NCI-H2029 treated with DMSO at 0.1 percent for 48 hours (cell line): ENCODE data around the gene PI4KB.
A peak's percentile ranks its signal among the peaks of the same experiment; 100 is the strongest.

Experiments used
- DNase-seq: peaks from one replicate; lab custom pipeline; 2025; lab: John Stamatoyannopoulos, UW

The PI4KB gene

GRCh38 chr1:151346082-151346768 lies 19.0 kb upstream of the PI4KB start:
- no peak for DNase-seq

GRCh38 chr1:151344291-151344690 lies 17.1 kb upstream of the PI4KB start:
- DNase-seq, result no peak

GRCh38 chr1:151343587-151343986 lies 16.4 kb upstream of the PI4KB start:
- DNase-seq, result no peak

- DNase-seq, result no peak
Observed at GRCh38 chr1:151342569-151342968, 15.4 kb upstream of the PI4KB start.

GRCh38 chr1:151342021-151342420 lies 14.8 kb upstream of the PI4KB start:
- no peak for DNase-seq

- DNase-seq, result peak; percentile 78
Observed at GRCh38 chr1:151340870-151341754, 13.9 kb upstream of the PI4KB start.

- no peak for DNase-seq
Observed at GRCh38 chr1:151336556-151336955, 9.3 kb upstream of the PI4KB start.

- no peak for DNase-seq
Observed at GRCh38 chr1:151334822-151335221, 7.6 kb upstream of the PI4KB start.

- peak; percentile 81 for DNase-seq
Observed at GRCh38 chr1:151327903-151328674, 873 bp upstream of the PI4KB start.

GRCh38 chr1:151326619-151327222 lies 495 bp downstream of the PI4KB start:
- peak; percentile 7 for DNase-seq

- no peak for DNase-seq
Observed at GRCh38 chr1:151325646-151326429, 1.4 kb downstream of the PI4KB start.

- no peak for DNase-seq
Observed at GRCh38 chr1:151325231-151325630, 2.0 kb downstream of the PI4KB start.

- no peak for DNase-seq
Observed at GRCh38 chr1:151324390-151324930, 2.8 kb downstream of the PI4KB start.

- no peak for DNase-seq
Observed at GRCh38 chr1:151318975-151319374, 8.2 kb downstream of the PI4KB start.

- DNase-seq, result no peak
Observed at GRCh38 chr1:151315565-151316235, 11.5 kb downstream of the PI4KB start.

GRCh38 chr1:151314137-151314875 lies 12.9 kb downstream of the PI4KB start:
- DNase-seq, result no peak

- DNase-seq, result no peak
Observed at GRCh38 chr1:151313501-151313900, 13.7 kb downstream of the PI4KB start.

- no peak for DNase-seq
Observed at GRCh38 chr1:151312826-151313225, 14.4 kb downstream of the PI4KB start.

- DNase-seq, result no peak
Observed at GRCh38 chr1:151312411-151312810, 14.8 kb downstream of the PI4KB start.
